Peyer's patch (tissue), 4 donors: ENCODE data around the gene ME2.

Source experiments
- CTCF ChIP-seq, 6 experiments: fragments of 450-650 bp in 4 of 6; fragments of 200-600 bp in 2 of 6; sonication (generic) in 1 of 6; IDR thresholded peaks; one replicate each; pipeline ENCODE4 v1.5.1; 2017 to 2019; ENCODE audit warnings: antibody characterized with exemption in 6 of 6, mild to moderate bottlenecking in 3 of 6, moderate library complexity in 1 of 6
- POLR2A ChIP-seq, 2 donors: fragments of 450-650 bp; IDR thresholded peaks; one replicate each; pipeline ENCODE4 v1.5.1; 2017; ENCODE audit warnings: antibody characterized with exemption in 2 of 2, mild to moderate bottlenecking in 2 of 2, moderate library complexity in 2 of 2

- no peak for TF ChIP-seq CTCF (IDR thresholded peaks at IDR 0.05)
- no peak for TF ChIP-seq POLR2A (IDR thresholded peaks at IDR 0.05)
Observed at GRCh38 chr18:50937183-50937582, 58.3 kb downstream of the ME2 start.
